MCF 10A (cell line): ENCODE data around the gene LMNA. TPM values are rescaled to one million over a fixed set of nuclear protein-coding genes. Genes with fewer than 3 reads are reported as not detected.
A peak's percentile ranks its signal among the peaks of the same experiment; 100 is the strongest.

Experiments used
- BruUV-seq: library from RNA; stranded (reverse); fragments of 400-500 nt; replicated peaks from 2 replicates; lab custom pipeline; 2021; lab: Mats Ljungman, UMichigan
- CTCF ChIA-PET: fragments of 300-600 bp; sonication (Branson Sonifier 250); formaldehyde crosslinking; extraction: SDS; loops from one replicate; lab custom pipeline; 2021; ENCODE audit warnings: antibody characterized with exemption, inconsistent platforms; lab: Yijun Ruan, JAX
- POLR2A ChIA-PET: fragments of 300-600, 350-650 bp; sonication (Branson Sonifier 250); formaldehyde crosslinking; extraction: SDS; loops from one replicate; lab custom pipeline; 2020; ENCODE audit warnings: antibody characterized with exemption, inconsistent platforms; lab: Yijun Ruan, JAX
- DNase-seq: peaks from one replicate; pipeline ENCODE4 v3.0.0-alpha.2; 2018; ENCODE audit not compliant: unreplicated experiment
- H3K27ac Mint-ChIP-seq: one replicate; pipeline ENCODE4 v1.8.0; 2022; ENCODE audit warnings: mild to moderate bottlenecking, low read depth, mixed read lengths; ENCODE audit not compliant: unreplicated experiment
- H3K27me3 Mint-ChIP-seq: one replicate; pipeline ENCODE4 v1.8.0; 2022; ENCODE audit warnings: mixed read lengths; ENCODE audit not compliant: insufficient read depth, unreplicated experiment
- H3K36me3 Mint-ChIP-seq: one replicate; pipeline ENCODE4 v1.8.0; 2022; ENCODE audit warnings: mild to moderate bottlenecking, moderate library complexity, mixed read lengths; ENCODE audit not compliant: insufficient read depth, unreplicated experiment
- H3K4me1 Mint-ChIP-seq: one replicate; pipeline ENCODE4 v1.8.0; 2022; ENCODE audit warnings: mixed read lengths; ENCODE audit not compliant: insufficient read depth, unreplicated experiment
- H3K4me3 Mint-ChIP-seq: one replicate; pipeline ENCODE4 v1.8.0; 2022; ENCODE audit warnings: mild to moderate bottlenecking, moderate library complexity, mixed read lengths; ENCODE audit not compliant: unreplicated experiment
- H3K9me3 Mint-ChIP-seq: one replicate; pipeline ENCODE4 v1.8.0; 2022; ENCODE audit warnings: mixed read lengths; ENCODE audit not compliant: unreplicated experiment
- intact Hi-C: fragments of 100-400 bp; cut with micrococcal nuclease; formaldehyde crosslinking; loops from 2 replicates; pipeline ENCODE4 v1.14.1; 2022
- total RNA-seq: library from RNA; stranded (reverse); gene quantifications from 2 replicates; pipeline ENCODE4 v1.2.3, GENCODE V29; 2022
- TF ChIP-seq, protein P1 (sequence below): fragments of 200-600 bp; IDR thresholded peaks from one replicate; pipeline ENCODE4 v1.8.0; 2022; ENCODE audit warnings: antibody characterized with exemption, mild to moderate bottlenecking; ENCODE audit not compliant: unreplicated experiment

The LMNA gene
- total RNA-seq, 1 experiment from 2014 or later = 716 TPM

DNA sequence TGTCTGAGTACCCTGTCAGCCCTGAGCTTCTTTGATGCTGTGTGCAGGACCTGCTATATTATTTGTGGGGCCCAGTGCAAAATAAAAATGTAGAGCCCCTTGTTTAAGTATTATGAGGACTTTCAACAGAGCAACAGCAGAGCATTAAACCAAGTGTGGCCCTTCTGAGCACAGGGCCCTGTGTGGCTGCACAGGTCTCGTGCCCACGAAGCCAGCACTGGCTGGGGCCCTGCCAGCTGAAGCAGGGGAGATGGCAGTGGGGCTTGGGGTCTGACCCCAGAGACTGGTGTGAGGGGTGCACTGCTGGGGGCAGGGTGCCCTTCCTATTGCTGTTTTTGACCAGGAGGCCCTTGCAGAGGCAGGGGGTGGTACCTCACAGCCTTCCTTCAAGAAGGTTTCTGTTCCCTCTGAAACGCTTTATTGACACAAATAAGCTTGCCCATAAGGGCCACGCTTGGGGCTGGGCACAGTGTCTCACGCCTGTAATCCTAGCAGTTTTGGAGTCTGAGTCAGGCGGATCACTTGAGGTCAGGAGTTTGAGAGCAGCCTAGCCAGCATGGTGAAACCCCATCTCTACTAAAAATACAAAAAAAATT lies 36.7 kb downstream of the LMNA start:
- Mint-ChIP-seq H3K27ac (no peak overlapping the region), H3K9me3 (no peaks in the 10 kb centered on the region), H3K4me1 (peaks cover 9% of the 10 kb centered on the region), H3K27me3 (no peaks in the 10 kb centered on the region), H3K36me3 (peaks cover 28% of the 10 kb centered on the region), H3K4me3 (no peak overlapping the region)
- peak; percentile 60 for DNase-seq
- intact Hi-C loops = no loop called here
- ChIA-PET CTCF (interaction anchor here (0.6 to 46.2 kb wide), 6 partner anchors 14 to 1097 kb away, joined by 3 to 1892 read pairs (median 10); partner anchors contain the start of gene MEX3A), POLR2A (interaction anchor here (0.7 to 2.6 kb wide), 6 partner anchors 9 to 74 kb away, joined by 3 to 12 read pairs (median 4); no protein-coding TSS in a partner anchor)
- TF ChIP-seq, protein P1, sequence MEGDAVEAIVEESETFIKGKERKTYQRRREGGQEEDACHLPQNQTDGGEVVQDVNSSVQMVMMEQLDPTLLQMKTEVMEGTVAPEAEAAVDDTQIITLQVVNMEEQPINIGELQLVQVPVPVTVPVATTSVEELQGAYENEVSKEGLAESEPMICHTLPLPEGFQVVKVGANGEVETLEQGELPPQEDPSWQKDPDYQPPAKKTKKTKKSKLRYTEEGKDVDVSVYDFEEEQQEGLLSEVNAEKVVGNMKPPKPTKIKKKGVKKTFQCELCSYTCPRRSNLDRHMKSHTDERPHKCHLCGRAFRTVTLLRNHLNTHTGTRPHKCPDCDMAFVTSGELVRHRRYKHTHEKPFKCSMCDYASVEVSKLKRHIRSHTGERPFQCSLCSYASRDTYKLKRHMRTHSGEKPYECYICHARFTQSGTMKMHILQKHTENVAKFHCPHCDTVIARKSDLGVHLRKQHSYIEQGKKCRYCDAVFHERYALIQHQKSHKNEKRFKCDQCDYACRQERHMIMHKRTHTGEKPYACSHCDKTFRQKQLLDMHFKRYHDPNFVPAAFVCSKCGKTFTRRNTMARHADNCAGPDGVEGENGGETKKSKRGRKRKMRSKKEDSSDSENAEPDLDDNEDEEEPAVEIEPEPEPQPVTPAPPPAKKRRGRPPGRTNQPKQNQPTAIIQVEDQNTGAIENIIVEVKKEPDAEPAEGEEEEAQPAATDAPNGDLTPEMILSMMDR = no peak
- no TSS peak for BruUV-seq

DNA sequence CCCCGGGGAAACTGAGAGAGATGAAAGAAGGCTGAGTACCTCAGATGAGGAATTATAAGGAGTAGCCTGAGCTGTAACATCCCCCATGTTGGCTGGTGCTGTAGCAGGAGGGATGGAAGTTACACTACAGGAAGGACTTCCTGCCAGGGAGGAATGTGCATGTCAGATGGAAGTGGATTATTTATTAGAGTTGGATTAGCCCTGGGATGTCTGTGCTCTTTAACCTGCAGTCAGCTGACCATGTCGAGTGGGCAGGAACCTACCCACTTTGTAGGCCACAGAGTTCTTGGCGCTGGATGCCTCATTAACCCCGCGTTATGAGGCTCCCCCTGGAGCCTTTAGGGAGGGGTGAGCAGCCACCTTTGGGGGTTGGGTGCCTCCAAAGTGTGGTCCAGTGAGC lies 38.1 kb downstream of the LMNA start:
- H3K27me3 Mint-ChIP-seq = peaks cover 4% of the 10 kb centered on the region
- H3K4me1 Mint-ChIP-seq = no peaks in the 10 kb centered on the region
- no peak overlapping the region for H3K27ac Mint-ChIP-seq
- ChIA-PET POLR2A (interaction anchor here (0.6 to 1.7 kb wide), 6 partner anchors 9 to 130 kb away, joined by 3 to 6 read pairs (median 4); partner anchors contain the start of gene SMG5), CTCF (interaction anchor here (1.0 to 46.2 kb wide), 4 partner anchors 8 to 82 kb away, joined by 3 to 1892 read pairs (median 100); partner anchors contain the start of gene MEX3A)
- no peak for DNase-seq
- H3K9me3 Mint-ChIP-seq = no peaks in the 10 kb centered on the region
- H3K4me3 Mint-ChIP-seq = no peak overlapping the region
- peaks cover 15% of the 10 kb centered on the region for H3K36me3 Mint-ChIP-seq
- intact Hi-C loops = no loop called here
- TF ChIP-seq, protein P1 = no peak
- BruUV-seq = no TSS peak

DNA sequence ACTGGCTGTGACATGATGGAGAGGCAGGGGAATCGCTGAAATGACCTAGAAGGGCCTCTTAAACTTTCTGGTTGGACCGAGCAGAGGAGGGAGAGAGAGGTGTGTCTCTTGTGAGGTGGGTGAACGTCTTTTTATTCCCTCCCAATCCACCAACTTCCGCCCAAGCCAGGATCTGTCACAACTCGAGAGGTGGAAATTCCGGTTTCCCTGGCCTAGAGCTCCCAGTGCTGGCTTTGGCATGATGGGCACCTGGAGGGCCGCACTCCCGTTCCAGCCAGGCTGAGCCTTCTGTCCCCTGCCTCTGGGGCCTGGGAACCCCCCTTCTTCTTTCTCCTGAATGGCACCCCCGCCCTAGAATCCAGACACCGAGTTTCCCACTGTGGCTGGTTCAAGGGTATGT lies 38.9 kb downstream of the LMNA start, which contains the start of gene SEMA4A:
TSS of gene SEMA4A (plus strand) at position 224 of the 400 bp plus-strand sequence. CDS start 994 bp downstream, outside the sequence.
- BruUV-seq = no TSS peak
- no peaks in the 10 kb centered on the region for H3K9me3 Mint-ChIP-seq
- H3K36me3 Mint-ChIP-seq = peaks cover 12% of the 10 kb centered on the region
- no peaks in the 10 kb centered on the region for H3K4me1 Mint-ChIP-seq
- no peak within 1 kb of the TSS for H3K4me3 Mint-ChIP-seq
- intact Hi-C loops = no loop called here
- POLR2A ChIA-PET = interaction anchor here (0.7 to 1.7 kb wide), 3 partner anchors 11 to 73 kb away, joined by 3 read pairs; no protein-coding TSS in a partner anchor
- H3K27ac Mint-ChIP-seq = no peak within 1 kb of the TSS
- TF ChIP-seq, protein P1 = no peak
- peaks cover 12% of the 10 kb centered on the region for H3K27me3 Mint-ChIP-seq
- CTCF ChIA-PET = interaction anchor here (0.6 to 46.2 kb wide), 4 partner anchors 10 to 175 kb away, joined by 4 to 1892 read pairs (median 102); partner anchors contain the start of gene MEX3A
- DNase-seq = no peak

DNA sequence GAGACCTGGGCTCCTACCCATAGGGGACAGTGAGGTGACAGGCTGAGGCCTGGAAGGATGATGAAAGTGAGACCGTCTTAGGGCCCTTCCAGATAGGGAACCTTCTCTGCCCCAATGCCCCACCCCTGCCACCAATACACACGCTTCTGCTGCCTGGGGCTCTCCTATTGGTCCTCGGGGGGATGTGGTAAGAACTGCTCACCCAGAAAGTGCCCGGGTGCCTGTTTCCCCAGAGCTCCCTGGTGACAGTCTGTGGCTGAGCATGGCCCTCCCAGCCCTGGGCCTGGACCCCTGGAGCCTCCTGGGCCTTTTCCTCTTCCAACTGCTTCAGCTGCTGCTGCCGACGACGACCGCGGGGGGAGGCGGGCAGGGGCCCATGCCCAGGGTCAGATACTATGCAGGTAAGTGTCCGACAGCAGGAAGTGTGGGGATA lies 39.8 kb downstream of the LMNA start:
- H3K4me3 Mint-ChIP-seq = no peak overlapping the region

More for the DNA sequence above, 39.8 kb downstream of the LMNA start:
- Mint-ChIP-seq H3K4me1 (no peaks in the 10 kb centered on the region), H3K9me3 (no peaks in the 10 kb centered on the region), H3K36me3 (peaks cover 12% of the 10 kb centered on the region), H3K27ac (no peak overlapping the region), H3K27me3 (peaks cover 12% of the 10 kb centered on the region)
- no peak for DNase-seq
- ChIA-PET CTCF (interaction anchor here (0.5 to 46.2 kb wide), 8 partner anchors 7 to 330 kb away, joined by 3 to 1892 read pairs (median 6); partner anchors contain the start of gene MEX3A), POLR2A (interaction anchor here (0.6 to 1.0 kb wide), 4 partner anchors 11 to 72 kb away, joined by 3 to 4 read pairs (median 3); partner anchors contain the start of gene PMF1)
- intact Hi-C loops = no loop called here
- BruUV-seq = no TSS peak
- TF ChIP-seq, protein P1 = no peak
